Spinal cord (tissue), 10 donors: ENCODE measurements around the gene PITPNM3. TPM values are rescaled to one million over a fixed set of nuclear protein-coding genes. Genes with fewer than 3 reads are reported as not detected.
A peak's percentile ranks its signal among the peaks of the same experiment; 100 is the strongest.

ENCODE experiments used
- DNase-seq, 6 donors: peaks; one replicate each; pipeline versions ENCODE4 v3.0.0 to v3.0.0-alpha.2; 2013 to 2015; ENCODE audit warnings: low spot score in 6 of 6, low read depth in 4 of 6
- H3K27ac ChIP-seq: one replicate; pipeline ENCODE4 v1.5.1; 2013; ENCODE audit warnings: low read depth, low read length, control low read depth
- H3K27me3 ChIP-seq: one replicate; pipeline ENCODE4 v1.6.1; 2013; ENCODE audit warnings: low read length; ENCODE audit not compliant: control insufficient read depth, insufficient read depth
- H3K36me3 ChIP-seq: one replicate; pipeline ENCODE4 v1.6.1; 2013; ENCODE audit warnings: low read length; ENCODE audit not compliant: control insufficient read depth, insufficient read depth
- H3K4me1 ChIP-seq: one replicate; pipeline ENCODE4 v1.6.1; 2013; ENCODE audit warnings: low read length; ENCODE audit not compliant: control insufficient read depth, insufficient read depth
- H3K4me3 ChIP-seq: one replicate; pipeline ENCODE4 v1.5.1; 2013; ENCODE audit warnings: low read depth, low read length, control low read depth
- H3K9me3 ChIP-seq: one replicate; pipeline ENCODE4 v1.6.1; 2013; ENCODE audit warnings: low read length; ENCODE audit not compliant: control insufficient read depth, insufficient read depth
- WGBS: methylation state at CpG from one replicate; pipeline ENCODE4 v1.1.5; 2013; ENCODE audit warnings: missing lambda C conversion rate; ENCODE audit not compliant: insufficient coverage; 5-methylcytosine and 5-hydroxymethylcytosine counted together
- polyA plus RNA-seq, 2 donors: library from polyadenylated mRNA; unstranded; fragments of 120-200 nt; gene quantifications; one replicate each; pipeline ENCODE4 v1.2.1, GENCODE V29; 2013; ENCODE audit not compliant: insufficient read length in 2 of 2
- total RNA-seq, 2 donors: library from RNA; depleted of rRNA in 1 of 2; stranded (reverse); fragments of 120-200 nt in 1 of 2; fragments of >200 nt in 1 of 2; gene quantifications; one replicate each; pipeline versions ENCODE4 v1.2.3 to v1.2.4, GENCODE V29; 2013 to 2014
- donor health status: healthy.

The PITPNM3 gene
- total and polyA plus RNA-seq, 4 donors, result 7.3 to 21.6 (median 16.8) TPM

DNA sequence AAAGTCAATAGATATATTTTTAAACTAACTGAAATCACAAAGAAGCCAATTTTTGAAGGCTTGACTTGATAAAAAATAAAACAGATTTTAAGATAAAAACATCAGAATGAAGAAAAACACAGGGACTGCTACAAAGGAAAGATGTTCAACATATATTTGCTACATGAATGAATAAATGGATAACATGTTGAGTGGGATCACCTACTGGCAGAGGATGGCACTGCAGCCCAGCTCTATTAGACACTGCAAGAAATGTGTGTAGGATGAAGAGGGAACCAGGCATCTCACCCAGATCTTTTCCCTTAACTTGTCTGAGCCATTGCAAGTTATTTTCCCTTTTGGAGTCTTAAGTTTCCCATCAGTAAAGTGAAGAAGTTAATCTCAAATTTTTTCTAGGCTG, 125.6 kb downstream of the PITPNM3 start:
- peaks cover 3% of the 10 kb centered on the region for H3K4me1 ChIP-seq
- no peaks in the 10 kb centered on the region for H3K36me3 ChIP-seq
- H3K9me3 ChIP-seq, result no peaks in the 10 kb centered on the region
- no peak overlapping the region for H3K4me3 ChIP-seq
- no peak for DNase-seq
- H3K27ac ChIP-seq, result no peak overlapping the region
- H3K27me3 ChIP-seq, result no peaks in the 10 kb centered on the region

DNA sequence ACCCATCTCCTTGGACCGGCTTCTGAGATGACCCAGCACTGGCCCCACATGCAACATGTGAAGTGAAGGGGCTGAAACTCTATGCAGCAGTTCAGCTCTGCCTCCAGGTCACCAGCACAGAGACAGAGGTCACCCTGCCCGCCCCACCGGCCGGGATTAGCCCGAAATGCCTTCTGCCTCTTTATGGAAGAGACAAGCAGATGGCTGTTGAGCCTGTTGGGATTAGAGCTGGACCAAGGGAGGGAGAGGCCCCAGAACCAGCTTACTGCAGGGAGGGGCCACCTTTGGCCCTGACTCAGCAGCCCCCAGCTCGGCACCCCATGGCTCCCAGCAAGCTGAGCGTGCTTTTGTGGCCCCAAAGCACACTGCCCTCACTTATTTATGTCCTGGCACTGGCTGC, 127.1 kb downstream of the PITPNM3 start:
- 59% methylated on average over 6 of the region's 7 CpGs for WGBS
- no peaks in the 10 kb centered on the region for H3K4me1 ChIP-seq

DNA sequence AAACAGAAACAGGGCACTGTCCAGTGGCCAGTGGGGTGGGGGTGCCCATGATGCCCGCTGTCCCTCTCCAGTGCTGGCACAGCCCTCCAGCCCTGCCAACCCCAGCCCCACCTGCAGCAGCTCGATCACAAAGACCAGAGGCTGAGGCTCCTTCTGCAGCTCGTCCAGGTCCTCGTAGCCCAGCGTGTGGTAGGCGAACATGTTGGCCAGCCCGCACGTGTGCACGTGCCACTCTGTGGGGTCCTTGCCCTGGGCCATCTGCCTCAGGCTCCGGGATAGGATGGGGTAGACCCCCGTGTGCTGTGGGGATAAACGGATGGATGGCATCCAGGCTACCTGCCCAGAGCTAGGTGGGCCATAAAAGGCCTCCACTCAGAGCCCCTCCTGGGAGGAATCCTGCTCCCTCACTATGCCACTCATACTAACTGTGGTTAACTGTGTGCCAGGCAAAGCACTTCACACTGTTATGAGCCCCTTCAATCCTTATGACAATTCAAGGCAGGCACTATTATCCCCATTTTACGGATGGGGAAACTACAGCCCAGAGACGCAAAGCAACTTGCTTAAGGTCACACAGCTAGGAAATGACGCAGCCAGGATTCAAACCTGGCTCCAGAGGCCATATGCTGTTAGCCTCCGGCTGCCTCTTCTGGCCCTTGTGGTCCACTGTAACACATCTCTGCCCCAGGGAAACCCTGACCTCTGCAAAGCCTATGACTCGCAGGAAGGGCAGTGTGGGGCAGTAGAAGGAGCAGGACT, 128.0 kb downstream of the PITPNM3 start:
- WGBS, result 89% methylated on average over 17 of the region's 17 CpGs
- no peaks in the 10 kb centered on the region for H3K9me3 ChIP-seq
- no peaks in the 10 kb centered on the region for H3K4me1 ChIP-seq
- no peak overlapping the region for H3K4me3 ChIP-seq
- no peaks in the 10 kb centered on the region for H3K36me3 ChIP-seq
- no peaks in the 10 kb centered on the region for H3K27me3 ChIP-seq
- DNase-seq, result no peak
- no peak overlapping the region for H3K27ac ChIP-seq

More for the DNA sequence above, 127.1 kb downstream of the PITPNM3 start:
- Histone ChIP-seq H3K27ac (no peak overlapping the region), H3K4me3 (no peak overlapping the region), H3K27me3 (no peaks in the 10 kb centered on the region), H3K36me3 (no peaks in the 10 kb centered on the region), H3K9me3 (no peaks in the 10 kb centered on the region)
- no peak for DNase-seq

DNA sequence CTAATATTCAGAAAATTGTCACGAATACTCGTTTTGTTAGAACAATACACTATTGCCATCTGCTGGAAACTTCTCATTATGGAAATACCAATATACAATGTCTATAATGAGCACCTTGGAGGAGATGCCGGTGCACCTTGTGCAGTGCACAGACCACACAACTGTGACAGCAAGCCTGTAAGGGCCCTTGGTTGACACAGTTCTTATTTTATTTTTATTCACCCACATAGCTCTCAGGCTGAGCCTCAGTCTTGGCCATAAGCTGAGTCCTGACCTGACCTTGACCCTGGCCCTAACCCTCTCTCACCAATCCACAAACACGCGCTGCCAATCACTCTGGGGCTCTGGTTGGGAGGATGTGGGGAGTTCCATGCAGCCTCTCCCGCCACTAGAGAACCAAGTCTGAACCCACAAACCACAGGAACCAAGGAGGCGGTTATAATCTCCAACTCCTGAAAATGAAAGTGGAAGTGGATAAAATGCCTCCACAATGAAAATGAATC, 129.0 kb downstream of the PITPNM3 start:
- H3K4me1 ChIP-seq, result no peaks in the 10 kb centered on the region
- no peak overlapping the region for H3K4me3 ChIP-seq
- no peak overlapping the region for H3K27ac ChIP-seq
- no peaks in the 10 kb centered on the region for H3K27me3 ChIP-seq
- H3K9me3 ChIP-seq, result no peaks in the 10 kb centered on the region
- peak in 2 of 6 donors; percentile 18 to 86 for DNase-seq
- H3K36me3 ChIP-seq, result no peaks in the 10 kb centered on the region
- WGBS, result 73% methylated on average over 3 of the region's 7 CpGs

DNA sequence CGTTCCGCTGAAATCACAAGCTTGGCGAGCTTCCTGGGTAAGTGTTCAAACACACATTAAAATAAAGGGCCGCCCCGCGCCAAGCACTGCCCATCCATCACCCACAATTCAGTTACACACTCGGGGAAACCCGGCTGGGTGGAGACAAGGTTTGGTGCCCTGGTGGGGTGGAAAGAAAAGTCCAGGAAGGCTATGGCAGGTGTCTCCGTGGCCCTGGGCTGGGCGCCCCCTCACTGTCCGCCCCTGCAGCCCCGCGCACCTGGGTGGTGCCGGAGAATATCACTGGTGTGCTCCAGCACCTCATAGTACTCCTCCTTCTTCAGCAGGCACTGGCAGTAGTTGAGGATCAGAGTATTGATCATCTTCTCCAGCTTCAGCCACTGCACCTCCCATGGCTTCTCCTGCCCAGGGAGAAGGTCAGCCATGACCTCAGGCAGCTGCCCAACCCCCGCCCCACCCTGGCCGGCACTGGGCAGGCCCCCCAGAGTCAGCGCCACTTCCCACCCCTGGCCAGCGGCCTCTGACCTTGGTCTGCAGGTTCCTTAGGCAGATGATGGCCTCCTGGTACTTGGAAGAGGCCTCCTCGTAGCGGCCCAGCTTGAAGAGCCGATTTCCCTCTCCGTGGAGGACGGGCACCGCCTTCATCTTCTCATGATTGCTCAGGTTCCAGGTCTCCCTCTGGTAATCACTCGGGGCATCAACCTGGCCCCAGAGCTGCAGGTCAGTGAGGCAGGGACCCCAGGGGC, 129.8 kb downstream of the PITPNM3 start:
- no peak for DNase-seq
- Histone ChIP-seq H3K27me3 (no peaks in the 10 kb centered on the region), H3K36me3 (no peaks in the 10 kb centered on the region), H3K27ac (no peak overlapping the region), H3K4me1 (peaks cover 5% of the 10 kb centered on the region), H3K4me3 (no peak overlapping the region), H3K9me3 (no peaks in the 10 kb centered on the region)
- WGBS, result 88% methylated on average over 19 of the region's 25 CpGs

DNA sequence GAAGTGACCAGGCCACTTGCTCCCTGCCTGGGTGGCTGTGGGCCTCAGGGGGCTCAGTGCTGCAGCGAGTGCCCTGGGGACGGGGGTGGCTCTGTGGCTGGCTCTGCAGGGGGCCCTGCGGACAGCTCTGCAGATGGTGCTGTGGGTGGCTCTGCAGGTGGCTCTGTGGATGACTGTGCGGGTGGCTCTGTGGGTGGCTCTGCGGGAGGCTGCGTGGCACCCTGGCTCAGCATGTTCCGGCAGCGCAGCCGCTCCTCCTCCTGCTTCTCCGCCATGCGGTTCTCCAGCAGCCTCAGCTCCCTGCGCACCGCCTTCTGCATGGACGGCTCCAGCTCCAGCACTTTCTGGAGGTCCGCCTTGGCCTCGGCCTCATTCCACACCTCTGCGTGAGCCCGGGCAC, 130.9 kb downstream of the PITPNM3 start:
- Histone ChIP-seq H3K36me3 (no peaks in the 10 kb centered on the region), H3K4me3 (no peak overlapping the region), H3K27ac (no peak overlapping the region), H3K9me3 (no peaks in the 10 kb centered on the region), H3K27me3 (no peaks in the 10 kb centered on the region), H3K4me1 (peaks cover 5% of the 10 kb centered on the region)
- 96% methylated on average over 18 of the region's 18 CpGs for WGBS
- no peak for DNase-seq

DNA sequence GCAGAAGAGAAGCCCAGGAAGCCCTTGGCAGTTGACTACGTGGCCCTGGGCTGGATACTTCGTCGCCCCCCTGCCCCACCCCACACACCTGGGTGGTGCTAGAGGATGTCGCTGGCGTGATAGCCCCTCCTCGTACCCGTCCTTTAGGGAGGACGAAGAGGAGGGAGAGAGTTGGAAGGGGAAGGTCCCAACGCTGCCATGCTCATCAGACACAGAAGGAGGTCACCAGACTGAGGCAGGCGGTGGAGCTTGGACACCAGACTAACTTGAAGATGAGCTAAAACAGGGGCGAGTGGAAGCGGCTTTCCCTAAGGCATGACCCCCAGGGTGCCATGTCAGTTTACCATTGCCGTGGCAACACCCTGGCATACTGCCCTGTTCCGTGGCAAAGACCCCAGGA, 132.4 kb downstream of the PITPNM3 start:
- Histone ChIP-seq H3K36me3 (no peaks in the 10 kb centered on the region), H3K4me3 (no peak overlapping the region), H3K27me3 (no peaks in the 10 kb centered on the region), H3K27ac (no peak overlapping the region), H3K9me3 (no peaks in the 10 kb centered on the region), H3K4me1 (peaks cover 11% of the 10 kb centered on the region)
- DNase-seq, result no peak
- WGBS, result 80% methylated on average over 7 of the region's 14 CpGs

DNA sequence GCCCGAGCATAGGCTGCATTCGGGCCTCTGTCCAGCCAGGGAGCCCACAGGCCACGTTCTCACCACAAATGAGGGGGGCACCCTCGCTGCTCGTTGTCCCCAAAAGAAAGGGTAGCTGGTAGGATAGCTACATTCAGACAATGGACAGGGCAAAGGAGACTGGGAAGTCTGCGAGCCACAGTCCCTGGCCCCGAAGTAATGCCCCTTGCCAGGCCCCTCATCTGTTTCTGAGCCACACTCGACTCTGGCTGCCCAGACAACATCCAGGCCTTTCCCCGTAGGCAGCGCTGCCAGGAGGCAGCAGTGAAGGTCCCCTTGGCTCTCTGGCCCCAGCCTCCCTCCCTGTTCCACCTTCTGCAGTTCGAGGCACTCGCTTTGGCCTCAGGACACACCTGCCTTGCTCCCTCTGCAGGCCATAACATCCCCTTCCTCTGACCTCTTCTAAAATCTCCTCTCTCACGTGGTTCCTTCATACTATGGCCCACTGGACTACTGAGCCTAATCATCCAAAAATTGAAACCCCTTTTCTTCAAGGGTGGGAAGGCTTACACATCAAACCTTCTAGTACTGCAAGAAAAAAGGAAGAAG, 133.6 kb downstream of the PITPNM3 start:
- Histone ChIP-seq H3K27me3 (no peaks in the 10 kb centered on the region), H3K4me3 (no peak overlapping the region), H3K36me3 (no peaks in the 10 kb centered on the region), H3K9me3 (no peaks in the 10 kb centered on the region), H3K27ac (no peak overlapping the region), H3K4me1 (peaks cover 11% of the 10 kb centered on the region)
- 68% methylated on average over 13 of the region's 13 CpGs for WGBS
- DNase-seq, result no peak

DNA sequence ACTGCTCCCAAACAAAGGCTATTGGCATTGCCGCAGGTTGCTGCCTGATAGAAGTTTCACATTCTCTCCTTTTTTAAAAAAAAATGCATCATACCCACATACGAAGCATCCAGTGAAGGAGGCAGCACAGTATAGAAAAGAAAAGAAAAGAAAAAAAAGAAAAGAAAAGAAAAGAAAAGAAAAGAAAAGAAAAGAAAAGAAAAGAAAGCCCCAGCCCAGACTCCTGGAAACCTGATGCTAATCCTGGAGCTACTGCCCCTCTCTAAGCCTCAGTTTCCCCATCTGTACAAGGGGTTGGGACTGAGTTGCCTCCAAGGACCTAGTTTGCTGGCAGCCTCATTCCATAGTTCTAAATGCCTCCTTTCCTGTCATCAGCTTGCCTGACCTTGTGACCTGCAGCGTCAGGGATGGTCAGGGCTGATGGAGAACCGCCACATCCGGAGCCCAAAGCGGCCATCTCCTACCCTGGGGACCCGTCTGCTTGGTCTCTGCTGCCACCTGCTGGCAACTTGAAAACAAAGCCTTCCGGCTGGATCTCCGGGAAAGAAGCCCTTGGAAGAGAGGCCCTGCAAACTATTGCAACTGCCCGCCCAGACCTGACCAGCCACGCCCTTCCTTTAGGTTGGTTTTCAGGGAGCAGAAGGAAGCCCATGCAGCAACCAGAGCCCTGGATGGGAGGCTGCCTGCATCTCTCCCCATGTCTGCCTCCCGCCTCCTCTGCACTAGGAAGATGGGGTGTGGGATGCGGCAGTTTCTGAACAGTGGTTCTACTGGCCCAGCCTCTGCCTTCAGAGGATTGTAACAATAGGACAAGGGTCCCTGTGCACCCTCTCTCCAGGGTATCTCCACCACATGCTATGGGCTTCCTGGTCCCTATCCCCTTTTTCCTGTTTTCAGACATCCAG, 134.4 kb downstream of the PITPNM3 start:
- H3K9me3 ChIP-seq, result no peaks in the 10 kb centered on the region
- no peak overlapping the region for H3K27ac ChIP-seq
- H3K4me3 ChIP-seq, result no peak overlapping the region
- peak in 5 of 6 donors; percentile 60 to 95 (median 71) for DNase-seq
- peaks cover 13% of the 10 kb centered on the region for H3K4me1 ChIP-seq
- no peaks in the 10 kb centered on the region for H3K36me3 ChIP-seq
- WGBS, result 11% methylated on average over 9 of the region's 13 CpGs
- H3K27me3 ChIP-seq, result no peaks in the 10 kb centered on the region
